ACHN (cell line): ENCODE results near the gene ACSM6.
"Not testable (repeated sequence)": the region's sequence is repeated elsewhere in the genome, so short reads cannot be mapped to it uniquely, and the experiment has no call there.

Experiments
- DNase-seq: peaks from one replicate; pipeline ENCODE4 v3.0.0-alpha.2; 2015
- in situ Hi-C: cut with HindIII; loops from 2 replicates; pipeline ENCODE4 v1.10.0; 2017; ENCODE audit warnings: low sequenced_read_pairs, low pct_ligation_motif_present, low pct_unique_long_range_greater_than_20kb

Gene ACSM6

GRCh38 chr10:95240096-95240495 is 46.1 kb downstream of the ACSM6 start:
- DNase-seq, in situ Hi-C loops: not testable (repeated sequence)

GRCh38 chr10:95240811-95241210 is 46.8 kb downstream of the ACSM6 start:
- no peak for DNase-seq
- in situ Hi-C loops: no loop called here

- in situ Hi-C loops: no loop called here
These were observed 47.5 kb downstream of the ACSM6 start for GRCh38 chr10:95241533-95241932.

GRCh38 chr10:95242581-95243317 is 48.7 kb downstream of the ACSM6 start:
- DNase-seq: peak; percentile 77
- in situ Hi-C loops: no loop called here

More at GRCh38 chr10:95241533-95241932, 47.5 kb downstream of the ACSM6 start:
- no peak for DNase-seq

- DNase-seq: no peak
- in situ Hi-C loops: no loop called here
These were observed 49.2 kb downstream of the ACSM6 start for GRCh38 chr10:95243318-95243617.

GRCh38 chr10:95244152-95244551 is 50.1 kb downstream of the ACSM6 start:
- no peak for DNase-seq
- in situ Hi-C loops: no loop called here

- no peak for DNase-seq
- in situ Hi-C loops: no loop called here
These were observed 51.5 kb downstream of the ACSM6 start for GRCh38 chr10:95245425-95246055.

- peak; percentile 80 for DNase-seq
- in situ Hi-C loops: no loop called here
These were observed 52.6 kb downstream of the ACSM6 start for GRCh38 chr10:95246582-95247051.

- in situ Hi-C loops: no loop called here
- peak; percentile 77 for DNase-seq
These were observed 53.3 kb downstream of the ACSM6 start for GRCh38 chr10:95247200-95247880.

- in situ Hi-C loops: no loop called here
- DNase-seq: no peak
These were observed 54.0 kb downstream of the ACSM6 start for GRCh38 chr10:95247881-95248583.

GRCh38 chr10:95248989-95249388 is 55.0 kb downstream of the ACSM6 start:
- DNase-seq: no peak
- in situ Hi-C loops: no loop called here

GRCh38 chr10:95249467-95249866 is 55.4 kb downstream of the ACSM6 start:
- no peak for DNase-seq
- in situ Hi-C loops: no loop called here

GRCh38 chr10:95250856-95251255 is 56.8 kb downstream of the ACSM6 start:
- in situ Hi-C loops: no loop called here

GRCh38 chr10:95253007-95253406 is 59.0 kb downstream of the ACSM6 start:
- in situ Hi-C loops: no loop called here
- no peak for DNase-seq

More at GRCh38 chr10:95250856-95251255, 56.8 kb downstream of the ACSM6 start:
- no peak for DNase-seq

GRCh38 chr10:95253686-95254085 is 59.6 kb downstream of the ACSM6 start:
- DNase-seq: no peak
- in situ Hi-C loops: no loop called here

GRCh38 chr10:95254629-95255028 is 60.6 kb downstream of the ACSM6 start:
- DNase-seq: no peak
- in situ Hi-C loops: no loop called here

GRCh38 chr10:95256268-95256667 is 62.2 kb downstream of the ACSM6 start:
- DNase-seq: no peak
- in situ Hi-C loops: no loop called here

GRCh38 chr10:95257849-95258248 is 63.8 kb downstream of the ACSM6 start:
- in situ Hi-C loops: no loop called here
- no peak for DNase-seq

GRCh38 chr10:95260397-95260881 is 66.4 kb downstream of the ACSM6 start:
- DNase-seq: peak; percentile 93
- in situ Hi-C loops: no loop called here
